Pancreas (tissue), 10 donors: ENCODE results near the gene DTWD2. TPM values are rescaled to one million over a fixed set of nuclear protein-coding genes. Genes with fewer than 3 reads are reported as not detected.

Source experiments
- ATAC-seq, 4 donors: fragments of 200-7000 bp; cut with Tn5 transposase; one replicate each; pipeline versions ENCODE4 v1.8.0 to v1.9.1; 2020; ENCODE audit warnings: mild to moderate bottlenecking in 4 of 4, moderate library complexity in 4 of 4
- DNase-seq, 6 donors: peaks; one replicate each; pipeline ENCODE4 v3.0.0-alpha.2; 2020
- FAIRE-seq: peaks from 2 replicates; lab custom pipeline; 2012; peaks lifted over from hg19 to GRCh38; lab: Jason Lieb, UNC
- H3K27ac ChIP-seq, 4 donors: fragments of 200-600 bp; sonication (generic); 1 replicate in 3 of 4; 2 replicates in 1 of 4; pipeline versions ENCODE4 v1.5.0 to v1.8.0; 2020
- H3K27me3 ChIP-seq, 4 donors: fragments of 200-600 bp; one replicate each; pipeline ENCODE4 v1.8.0; 2021
- H3K36me3 ChIP-seq, 3 donors: fragments of 200-600 bp; sonication (generic) in 1 of 3; one replicate each; pipeline versions ENCODE4 v1.5.0 to v1.8.0; 2020 to 2021
- H3K4me1 ChIP-seq, 3 donors: fragments of 200-600 bp; one replicate each; pipeline ENCODE4 v1.8.0; 2021
- H3K4me3 ChIP-seq, 4 donors: fragments of 200-600 bp; sonication (generic) in 2 of 4; one replicate each; pipeline versions ENCODE4 v1.5.0 to v1.8.0; 2020 to 2021
- H3K9me3 ChIP-seq, 4 donors: fragments of 200-600 bp; one replicate each; pipeline ENCODE4 v1.8.0; 2021
- WGBS, 2 donors: extraction: QIAGEN DNeasy Blood & Tissue Kit; methylation state at CpG; one replicate each; pipeline ENCODE4 v1.1.7; 2013; 5-methylcytosine and 5-hydroxymethylcytosine counted together
- intact Hi-C, 3 donors: fragments of 100-400 bp; cut with DNase I; formaldehyde crosslinking; loops; one replicate each; pipeline versions ENCODE4 v1.11.1 to v1.14.2; 2022
- polyA plus RNA-seq, 2 donors: library from polyadenylated mRNA; stranded (reverse); fragments of 200-250 nt; gene quantifications; one replicate each; pipeline ENCODE4 v1.2.3, GENCODE V29; 2013
- total RNA-seq, 6 donors: library from RNA; stranded (reverse); fragmentation: NEBNext Ultra II Directional in 4 of 6; extraction: Animal tissue kit (Norgen Biotek cat#: 25700) in 4 of 6; gene quantifications; one replicate each; pipeline versions ENCODE4 v1.2.1 to v1.2.4, GENCODE V29; 2021 to 2023
- TF ChIP-seq, protein P1 (sequence below), 4 donors: fragments of 200-600 bp; sonication (generic) in 3 of 4; IDR thresholded peaks; one replicate each; pipeline versions ENCODE4 v1.5.0 to v1.8.0; 2021; ENCODE audit warnings: antibody characterized with exemption in 4 of 4
- donor health status: healthy with polysubstance abuse.
- donor health status: DM: no; HTN: no; CAD: no; lungs with moderate emphysema.
- donor health status: DM: no; HTN: no; CAD: no.
- donor health status: control.
- donor health status: control.
- donor health status: Bipolar disorder and iron deficiency.
- donor health status: DM: yes; HTN: yes; CAD: no.
- donor health status: DM: no; HTN: no; CAD: no.
- donor health status: DM: no; HTN: no; CAD: no.
- donor health status: DM: yes; HTN: yes; CAD: no.

Gene DTWD2
- total and polyA plus RNA-seq, 8 donors, result 1.8 to 6.9 (median 4.5) TPM

DNA sequence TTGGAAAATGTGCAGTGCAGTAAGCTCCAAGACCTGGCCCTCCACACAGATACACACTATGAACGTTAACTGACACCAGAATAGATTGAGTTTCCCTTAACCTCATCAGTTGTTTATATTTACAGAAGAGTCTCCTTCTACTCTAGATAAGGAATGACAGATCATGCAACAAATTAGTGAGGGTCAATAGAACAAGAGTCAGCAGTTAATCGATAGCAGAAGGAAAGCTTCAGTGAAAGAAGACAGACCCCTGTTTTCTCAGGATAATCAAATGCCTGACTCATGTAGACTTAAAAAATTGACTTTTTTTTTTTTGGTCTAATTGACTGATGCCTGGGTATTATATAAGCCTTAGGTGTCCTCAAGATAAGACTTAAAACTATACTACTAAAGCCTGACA is 179.9 kb downstream of the DTWD2 start:
- no peaks in the 10 kb centered on the region for H3K27me3 ChIP-seq
- H3K36me3 ChIP-seq, result no peaks in the 10 kb centered on the region
- ATAC-seq (no peak), FAIRE-seq (no peak), DNase-seq (no peak)
- no peaks in the 10 kb centered on the region for H3K4me1 ChIP-seq
- intact Hi-C loops, result no loop called here
- WGBS, 2 donors, result 47 to 55% methylated on average over 2 of the region's 2 CpGs
- H3K4me3 ChIP-seq, result no peak overlapping the region
- H3K9me3 ChIP-seq, result no peaks in the 10 kb centered on the region
- no peak overlapping the region for H3K27ac ChIP-seq
- TF ChIP-seq, protein P1, sequence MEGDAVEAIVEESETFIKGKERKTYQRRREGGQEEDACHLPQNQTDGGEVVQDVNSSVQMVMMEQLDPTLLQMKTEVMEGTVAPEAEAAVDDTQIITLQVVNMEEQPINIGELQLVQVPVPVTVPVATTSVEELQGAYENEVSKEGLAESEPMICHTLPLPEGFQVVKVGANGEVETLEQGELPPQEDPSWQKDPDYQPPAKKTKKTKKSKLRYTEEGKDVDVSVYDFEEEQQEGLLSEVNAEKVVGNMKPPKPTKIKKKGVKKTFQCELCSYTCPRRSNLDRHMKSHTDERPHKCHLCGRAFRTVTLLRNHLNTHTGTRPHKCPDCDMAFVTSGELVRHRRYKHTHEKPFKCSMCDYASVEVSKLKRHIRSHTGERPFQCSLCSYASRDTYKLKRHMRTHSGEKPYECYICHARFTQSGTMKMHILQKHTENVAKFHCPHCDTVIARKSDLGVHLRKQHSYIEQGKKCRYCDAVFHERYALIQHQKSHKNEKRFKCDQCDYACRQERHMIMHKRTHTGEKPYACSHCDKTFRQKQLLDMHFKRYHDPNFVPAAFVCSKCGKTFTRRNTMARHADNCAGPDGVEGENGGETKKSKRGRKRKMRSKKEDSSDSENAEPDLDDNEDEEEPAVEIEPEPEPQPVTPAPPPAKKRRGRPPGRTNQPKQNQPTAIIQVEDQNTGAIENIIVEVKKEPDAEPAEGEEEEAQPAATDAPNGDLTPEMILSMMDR (IDR thresholded peaks at IDR 0.05), result no peak

GRCh38 chr5:118806571-118806970 is 181.8 kb downstream of the DTWD2 start:
- intact Hi-C loops, result no loop called here
- H3K9me3 ChIP-seq, result no peaks in the 10 kb centered on the region
- TF ChIP-seq, protein P1 (IDR thresholded peaks at IDR 0.05), result no peak
- no peak overlapping the region for H3K27ac ChIP-seq
- DNase-seq (no peak), FAIRE-seq (no peak), ATAC-seq (no peak)
- no peaks in the 10 kb centered on the region for H3K4me1 ChIP-seq
- H3K36me3 ChIP-seq, result no peaks in the 10 kb centered on the region
- no peaks in the 10 kb centered on the region for H3K27me3 ChIP-seq
- WGBS, 2 donors, result 94 to 98% methylated on average over 4 of the region's 4 CpGs
- H3K4me3 ChIP-seq, result no peak overlapping the region

GRCh38 chr5:118802335-118802734 is 186.0 kb downstream of the DTWD2 start:
- 83 to 85% methylated on average over 2 of the region's 2 CpGs for WGBS, 2 donors
- intact Hi-C loops, result no loop called here
- no peak overlapping the region for H3K27ac ChIP-seq

DNA sequence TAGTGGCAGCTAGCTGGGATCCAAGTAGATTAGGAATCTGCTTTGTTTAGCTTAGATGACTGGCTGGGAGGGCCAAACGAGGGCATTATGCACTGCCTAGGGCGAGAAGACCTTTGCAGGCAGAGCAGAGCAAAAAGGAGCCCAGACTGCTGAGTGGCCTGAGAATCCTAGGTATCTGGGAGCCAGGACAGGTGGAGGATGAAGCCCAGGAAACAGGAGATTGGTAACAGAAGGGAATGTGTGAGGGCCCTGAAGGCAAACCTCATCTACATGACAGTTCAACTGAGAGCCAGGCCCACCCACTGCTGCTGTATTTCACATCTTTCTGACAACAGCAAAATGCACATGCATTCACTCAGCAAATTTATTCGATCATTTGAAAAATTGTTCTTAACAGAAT is 192.3 kb downstream of the DTWD2 start:
- 85 to 93% methylated on average over 3 of the region's 3 CpGs for WGBS, 2 donors
- Histone ChIP-seq H3K9me3 (no peaks in the 10 kb centered on the region), H3K27ac (no peak overlapping the region), H3K36me3 (no peaks in the 10 kb centered on the region), H3K4me1 (peaks cover 0 to 15% (median 7%) of the 10 kb centered on the region in 3 donors), H3K4me3 (no peak overlapping the region), H3K27me3 (no peaks in the 10 kb centered on the region)
- TF ChIP-seq, protein P1 (IDR thresholded peaks at IDR 0.05), result no peak
- intact Hi-C loops, result no loop called here
- DNase-seq, result no peak
- FAIRE-seq, result no peak
- no peak for ATAC-seq

More at GRCh38 chr5:118802335-118802734, 186.0 kb downstream of the DTWD2 start:
- FAIRE-seq (no peak), DNase-seq (no peak), ATAC-seq (no peak)
- Histone ChIP-seq H3K9me3 (no peaks in the 10 kb centered on the region), H3K4me3 (no peak overlapping the region), H3K27me3 (no peaks in the 10 kb centered on the region), H3K36me3 (no peaks in the 10 kb centered on the region), H3K4me1 (no peaks in the 10 kb centered on the region)
- TF ChIP-seq, protein P1 (IDR thresholded peaks at IDR 0.05), result no peak

DNA sequence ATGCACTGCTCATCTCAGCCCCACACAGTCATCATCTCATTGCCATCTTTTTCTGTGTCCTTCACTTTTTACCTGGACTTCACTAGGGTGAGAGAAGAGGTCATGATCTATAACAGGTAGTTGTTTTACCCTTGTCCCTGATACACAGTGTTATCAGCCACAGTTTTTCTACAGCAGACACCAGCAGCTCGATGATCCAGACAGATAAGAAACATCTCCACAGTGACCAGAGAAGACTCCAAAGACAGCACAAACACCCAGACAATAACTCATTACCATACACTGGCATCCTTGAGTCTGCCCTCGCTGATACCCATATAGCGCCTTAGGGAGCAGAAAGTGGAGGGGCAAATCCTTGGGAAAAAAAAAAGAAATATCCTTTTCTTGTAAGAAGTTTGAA is 194.1 kb downstream of the DTWD2 start:
- TF ChIP-seq, protein P1 (IDR thresholded peaks at IDR 0.05), result no peak
- H3K9me3 ChIP-seq, result no peaks in the 10 kb centered on the region
- intact Hi-C loops, result no loop called here
- FAIRE-seq (no peak), ATAC-seq (no peak), DNase-seq (no peak)
- no peaks in the 10 kb centered on the region for H3K36me3 ChIP-seq
- H3K27ac ChIP-seq, result no peak overlapping the region
- no peak overlapping the region for H3K4me3 ChIP-seq
- no peaks in the 10 kb centered on the region for H3K27me3 ChIP-seq
- 86 to 89% methylated on average over 3 of the region's 3 CpGs for WGBS, 2 donors
- peaks cover 0 to 15% (median 7%) of the 10 kb centered on the region in 3 donors for H3K4me1 ChIP-seq
